22Rv1 (cell line): ENCODE data around the gene KIF25.

ENCODE experiments used
- H3K27ac ChIP-seq: fragments of 450-650 bp; 2 replicates; pipeline ENCODE4 v1.5.1; 2017
- ZFX ChIP-seq: fragments of 450-650 bp; IDR thresholded peaks from 2 replicates; pipeline ENCODE4 v1.6.1; 2017; ENCODE audit warnings: antibody characterized with exemption, borderline replicate concordance
- TF ChIP-seq, protein P1 (sequence below): fragments of 450-650 bp; IDR thresholded peaks from 2 replicates; pipeline ENCODE4 v1.5.1; 2017; ENCODE audit warnings: mild to moderate bottlenecking

Gene KIF25

DNA sequence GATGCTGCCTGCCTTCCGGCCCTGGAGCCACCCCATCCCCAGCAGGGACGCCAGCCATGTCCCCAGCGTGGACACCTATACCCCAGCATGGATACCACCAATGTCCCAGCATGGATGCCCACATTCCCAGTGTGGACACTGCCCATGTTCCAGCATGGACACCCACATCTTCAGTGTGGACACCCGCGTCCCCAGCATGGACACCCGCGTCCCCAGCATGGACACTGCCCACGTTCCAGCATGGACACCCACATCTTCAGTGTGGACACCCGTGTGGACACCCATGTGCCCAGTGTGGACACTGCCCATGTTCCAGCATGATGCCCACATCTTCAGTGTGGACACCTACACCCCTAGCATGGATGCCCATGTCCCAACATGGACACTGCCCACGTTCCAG, 88.6 kb downstream of the KIF25 start:
- H3K27ac ChIP-seq: no peak overlapping the region
- TF ChIP-seq, protein P1, sequence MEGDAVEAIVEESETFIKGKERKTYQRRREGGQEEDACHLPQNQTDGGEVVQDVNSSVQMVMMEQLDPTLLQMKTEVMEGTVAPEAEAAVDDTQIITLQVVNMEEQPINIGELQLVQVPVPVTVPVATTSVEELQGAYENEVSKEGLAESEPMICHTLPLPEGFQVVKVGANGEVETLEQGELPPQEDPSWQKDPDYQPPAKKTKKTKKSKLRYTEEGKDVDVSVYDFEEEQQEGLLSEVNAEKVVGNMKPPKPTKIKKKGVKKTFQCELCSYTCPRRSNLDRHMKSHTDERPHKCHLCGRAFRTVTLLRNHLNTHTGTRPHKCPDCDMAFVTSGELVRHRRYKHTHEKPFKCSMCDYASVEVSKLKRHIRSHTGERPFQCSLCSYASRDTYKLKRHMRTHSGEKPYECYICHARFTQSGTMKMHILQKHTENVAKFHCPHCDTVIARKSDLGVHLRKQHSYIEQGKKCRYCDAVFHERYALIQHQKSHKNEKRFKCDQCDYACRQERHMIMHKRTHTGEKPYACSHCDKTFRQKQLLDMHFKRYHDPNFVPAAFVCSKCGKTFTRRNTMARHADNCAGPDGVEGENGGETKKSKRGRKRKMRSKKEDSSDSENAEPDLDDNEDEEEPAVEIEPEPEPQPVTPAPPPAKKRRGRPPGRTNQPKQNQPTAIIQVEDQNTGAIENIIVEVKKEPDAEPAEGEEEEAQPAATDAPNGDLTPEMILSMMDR: no peak

DNA sequence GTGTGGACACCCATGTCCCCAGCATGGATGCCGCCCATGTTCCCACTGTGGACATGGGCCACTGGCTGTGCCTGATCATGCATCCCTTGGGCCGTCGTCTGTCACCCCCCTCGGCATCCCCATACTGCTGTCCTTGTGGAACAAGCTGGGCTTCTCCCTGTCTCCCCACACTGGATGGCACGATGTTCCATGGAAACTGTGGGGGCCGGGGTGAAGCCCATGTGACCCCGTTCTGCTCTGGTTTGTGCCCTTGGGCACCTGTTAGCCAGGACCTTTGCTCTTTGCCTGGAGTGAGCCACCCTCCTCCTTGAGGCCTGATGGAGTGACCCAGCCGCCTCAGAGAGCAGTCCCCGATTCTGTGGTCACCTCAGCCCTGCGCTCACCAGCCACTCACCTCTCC, 89.1 kb downstream of the KIF25 start:
- TF ChIP-seq, protein P1: no peak
- TF ChIP-seq ZFX: no peak
- no peak overlapping the region for H3K27ac ChIP-seq

DNA sequence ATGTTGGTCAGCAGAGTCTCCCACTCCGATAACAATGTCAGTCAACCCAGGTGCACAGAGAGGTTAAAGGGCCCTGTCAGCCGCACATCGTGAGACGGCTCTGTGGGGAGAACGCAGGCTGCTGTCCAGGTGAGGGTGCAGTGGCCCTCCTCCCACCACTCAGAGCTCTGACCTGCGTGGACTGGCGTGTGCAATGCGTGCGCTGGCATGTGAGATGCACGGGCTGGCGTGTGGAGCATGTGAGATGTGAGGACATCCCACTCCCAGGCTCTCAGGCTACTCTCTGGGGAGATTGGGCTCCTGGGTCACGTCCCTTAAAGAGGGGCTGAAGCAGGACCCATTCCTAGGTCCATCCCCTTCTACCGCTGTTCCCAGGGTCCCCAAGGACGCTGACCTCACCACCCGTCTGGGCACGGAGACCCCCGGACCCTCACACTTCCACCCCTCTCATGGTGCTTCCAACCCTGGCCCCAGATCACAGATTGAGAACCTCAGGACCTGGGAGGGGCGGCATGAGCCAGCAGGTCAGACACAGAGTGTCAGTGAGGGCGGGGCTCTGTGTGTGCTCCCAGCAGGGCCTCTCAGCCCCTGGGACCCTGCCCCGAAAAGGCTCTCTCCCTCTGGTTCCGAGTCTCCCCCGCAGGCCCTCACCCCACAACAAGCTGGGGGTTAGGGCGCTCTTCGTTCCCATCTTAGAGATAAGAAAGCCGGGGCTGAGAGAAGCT, 90.1 kb downstream of the KIF25 start:
- no peak overlapping the region for H3K27ac ChIP-seq
- TF ChIP-seq, protein P1: no peak
- no peak for TF ChIP-seq ZFX

DNA sequence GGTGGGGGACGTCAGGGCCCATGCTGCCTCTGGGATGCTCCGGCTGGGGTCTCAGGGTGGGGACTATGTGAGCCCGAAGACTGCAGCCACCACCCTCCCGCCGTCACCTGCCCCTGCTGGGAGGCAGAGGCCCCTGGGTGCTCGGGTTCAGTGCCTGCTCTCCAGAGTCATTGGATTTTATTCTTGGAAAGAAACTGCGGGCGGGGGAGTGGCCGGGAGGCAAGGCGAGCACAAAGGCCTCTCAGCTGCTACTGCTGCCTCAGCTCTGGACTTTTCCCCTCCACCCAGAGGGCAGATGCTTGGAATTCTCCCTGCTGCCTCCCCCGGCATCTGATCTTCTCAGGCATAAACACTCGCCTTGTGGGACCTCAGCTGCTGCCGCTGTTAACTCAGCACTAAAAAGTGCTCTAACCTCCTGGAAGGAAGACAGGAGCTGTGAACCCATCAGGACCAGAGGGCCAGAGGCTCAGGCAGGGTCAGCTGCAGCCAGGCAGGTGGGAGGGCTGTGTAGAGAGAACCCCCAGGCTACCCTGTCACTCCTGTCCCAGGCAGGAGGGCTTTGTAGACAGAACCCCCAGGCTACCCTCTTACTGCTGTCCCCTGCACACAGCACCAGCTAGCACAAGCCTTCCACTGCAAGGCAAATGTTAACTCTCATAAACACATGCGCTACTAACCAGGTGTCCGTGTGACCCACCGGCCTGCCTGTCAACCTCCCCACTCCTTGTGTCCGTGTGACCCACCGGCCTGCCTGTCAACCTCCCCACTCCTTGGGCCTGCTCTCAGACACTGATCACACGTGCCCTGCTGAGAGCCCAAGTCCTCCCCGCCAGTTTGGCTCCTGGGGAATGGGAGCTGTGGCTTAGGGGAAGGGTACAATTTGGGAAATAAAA, 90.9 kb downstream of the KIF25 start:
- TF ChIP-seq, protein P1: no peak
- TF ChIP-seq ZFX: no peak
- no peak overlapping the region for H3K27ac ChIP-seq

DNA sequence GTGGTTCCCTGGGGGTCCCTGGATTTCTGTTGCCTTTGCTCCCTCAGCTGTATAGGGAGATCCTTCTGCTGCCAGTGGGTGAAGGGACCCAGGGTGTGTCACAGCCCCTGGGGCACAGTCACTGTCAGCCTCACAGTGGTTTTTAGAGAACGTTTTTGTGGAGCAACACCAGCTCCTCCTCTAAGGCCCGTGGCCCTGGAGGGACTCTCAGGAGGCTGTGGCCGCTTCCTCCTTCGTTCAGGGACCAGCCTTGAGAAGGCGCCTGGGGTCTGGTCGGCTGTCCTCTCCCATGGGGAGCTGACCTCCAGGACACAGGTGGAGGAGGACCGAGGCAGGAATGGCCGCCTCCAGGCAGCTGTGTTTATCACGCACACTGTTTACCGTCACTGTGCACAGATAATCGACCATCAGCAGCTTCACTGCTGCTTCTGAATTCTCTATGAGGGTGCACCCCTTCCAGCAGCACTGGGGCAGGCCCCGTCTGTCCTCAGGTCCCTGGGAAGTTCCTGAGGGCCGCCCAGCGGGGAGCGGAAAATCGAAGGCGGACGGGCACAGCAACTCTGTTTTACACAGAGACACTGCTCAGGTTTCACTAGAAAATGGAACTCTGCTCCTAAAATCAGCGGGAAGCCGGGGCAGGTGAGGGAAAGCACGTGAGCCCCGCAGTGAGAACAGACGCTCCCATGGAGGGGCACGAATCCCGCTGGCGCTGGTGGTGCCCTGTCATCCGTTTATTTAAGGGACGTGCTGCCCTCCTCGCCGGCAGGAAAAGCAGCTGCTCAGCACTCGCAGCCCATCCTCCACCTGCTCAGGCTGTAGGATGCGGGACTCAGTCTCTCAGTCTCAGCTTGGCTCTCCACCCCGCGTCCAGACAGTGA, 92.0 kb downstream of the KIF25 start:
- H3K27ac ChIP-seq: no peak overlapping the region
- TF ChIP-seq ZFX: no peak
- TF ChIP-seq, protein P1: no peak

DNA sequence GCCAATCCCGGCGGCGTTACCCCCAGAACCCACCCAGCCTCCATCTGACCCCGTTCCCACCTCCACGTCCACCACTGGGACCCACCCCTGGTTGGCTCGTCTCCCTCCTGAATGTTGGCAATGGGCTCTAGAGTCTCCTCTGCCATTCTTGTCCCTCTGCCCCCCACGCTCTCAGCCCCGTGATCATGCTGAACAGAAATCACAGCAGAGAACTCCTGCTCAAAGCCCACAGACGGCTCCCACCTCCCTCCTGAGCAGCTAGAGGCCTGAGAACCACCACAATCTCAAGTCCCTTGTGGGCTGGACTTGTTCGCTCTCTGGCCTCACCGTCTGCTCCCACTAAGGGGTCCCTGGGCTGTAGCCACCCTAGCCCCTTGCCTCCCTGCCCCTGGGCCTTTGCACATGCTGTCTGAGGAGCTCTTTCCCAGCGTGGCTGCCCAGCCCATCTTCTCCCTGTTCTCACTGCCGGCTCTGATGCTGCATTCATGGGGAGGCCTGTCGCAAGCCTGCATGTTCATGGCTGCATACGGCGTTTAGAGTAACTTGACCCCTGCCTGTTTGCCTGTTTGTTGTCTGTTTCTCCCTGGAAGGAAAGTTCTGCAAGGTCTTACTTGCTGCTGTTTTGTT, 92.7 kb downstream of the KIF25 start:
- no peak overlapping the region for H3K27ac ChIP-seq
- TF ChIP-seq ZFX: no peak
- TF ChIP-seq, protein P1: no peak
